GM18517 (cell line): ENCODE results near the gene DSG3.
A peak's percentile ranks its signal among the peaks of the same experiment; 100 is the strongest.

ENCODE experiments used
- ATAC-seq: cut with Tn5 transposase; IDR thresholded peaks from one replicate; pipeline ENCODE4 v1.9.1; 2021; ENCODE audit warnings: mild to moderate bottlenecking, moderate library complexity; ENCODE audit not compliant: unreplicated experiment

DSG3 gene, protein sequence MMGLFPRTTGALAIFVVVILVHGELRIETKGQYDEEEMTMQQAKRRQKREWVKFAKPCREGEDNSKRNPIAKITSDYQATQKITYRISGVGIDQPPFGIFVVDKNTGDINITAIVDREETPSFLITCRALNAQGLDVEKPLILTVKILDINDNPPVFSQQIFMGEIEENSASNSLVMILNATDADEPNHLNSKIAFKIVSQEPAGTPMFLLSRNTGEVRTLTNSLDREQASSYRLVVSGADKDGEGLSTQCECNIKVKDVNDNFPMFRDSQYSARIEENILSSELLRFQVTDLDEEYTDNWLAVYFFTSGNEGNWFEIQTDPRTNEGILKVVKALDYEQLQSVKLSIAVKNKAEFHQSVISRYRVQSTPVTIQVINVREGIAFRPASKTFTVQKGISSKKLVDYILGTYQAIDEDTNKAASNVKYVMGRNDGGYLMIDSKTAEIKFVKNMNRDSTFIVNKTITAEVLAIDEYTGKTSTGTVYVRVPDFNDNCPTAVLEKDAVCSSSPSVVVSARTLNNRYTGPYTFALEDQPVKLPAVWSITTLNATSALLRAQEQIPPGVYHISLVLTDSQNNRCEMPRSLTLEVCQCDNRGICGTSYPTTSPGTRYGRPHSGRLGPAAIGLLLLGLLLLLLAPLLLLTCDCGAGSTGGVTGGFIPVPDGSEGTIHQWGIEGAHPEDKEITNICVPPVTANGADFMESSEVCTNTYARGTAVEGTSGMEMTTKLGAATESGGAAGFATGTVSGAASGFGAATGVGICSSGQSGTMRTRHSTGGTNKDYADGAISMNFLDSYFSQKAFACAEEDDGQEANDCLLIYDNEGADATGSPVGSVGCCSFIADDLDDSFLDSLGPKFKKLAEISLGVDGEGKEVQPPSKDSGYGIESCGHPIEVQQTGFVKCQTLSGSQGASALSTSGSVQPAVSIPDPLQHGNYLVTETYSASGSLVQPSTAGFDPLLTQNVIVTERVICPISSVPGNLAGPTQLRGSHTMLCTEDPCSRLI

DNA sequence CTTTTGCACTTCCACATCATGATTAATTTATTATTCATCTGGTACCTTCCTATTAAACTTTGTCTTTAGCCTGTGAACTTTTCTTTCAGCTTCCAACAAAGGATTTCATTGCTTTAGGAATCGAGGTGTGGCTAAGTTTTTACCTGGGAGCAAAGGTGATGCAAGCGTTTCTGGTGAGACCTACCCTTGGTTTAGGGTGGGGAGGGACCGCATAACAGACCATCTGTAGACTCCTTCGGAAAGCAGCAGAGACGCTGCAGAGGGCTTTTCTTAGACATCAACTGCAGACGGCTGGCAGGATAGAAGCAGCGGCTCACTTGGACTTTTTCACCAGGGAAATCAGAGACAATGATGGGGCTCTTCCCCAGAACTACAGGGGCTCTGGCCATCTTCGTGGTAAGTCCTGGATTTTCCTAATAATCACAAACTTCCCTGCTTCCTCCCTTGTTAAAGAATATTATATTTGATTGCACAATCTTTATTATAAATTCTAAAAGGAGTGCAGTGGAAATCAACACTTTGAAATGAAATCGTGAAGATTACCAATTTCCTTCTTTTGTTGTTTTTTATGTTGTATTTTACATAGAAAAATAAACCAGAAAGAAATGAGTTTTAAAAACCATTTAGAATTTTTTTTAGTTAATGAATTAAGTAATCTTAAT is at the start of gene DSG3:
Gene DSG3, plus strand, starts transcription at position 212 of the 662 bp plus-strand sequence. Its CDS starts 137 bp downstream, at position 349.
- no peak for ATAC-seq

DNA sequence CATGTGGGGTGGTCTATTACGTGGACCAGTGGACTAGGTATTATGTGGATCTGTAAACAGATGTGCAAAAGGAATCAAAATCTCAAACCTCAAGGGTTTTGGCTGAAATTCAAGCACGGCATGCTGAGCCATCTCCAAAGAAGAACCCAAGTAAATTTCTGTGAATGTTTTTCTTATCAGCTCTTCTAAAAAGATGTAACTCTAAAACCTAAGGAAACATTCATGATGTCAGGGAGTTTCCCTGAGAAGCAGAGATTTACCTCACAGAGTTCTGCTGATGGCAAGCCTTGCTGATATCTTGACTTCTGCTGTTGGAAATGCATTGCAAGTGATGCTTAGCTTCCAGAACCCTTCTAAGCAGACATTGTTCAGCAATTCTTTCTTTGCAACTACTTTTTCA is 49.4 kb upstream of the DSG3 start:
- no peak for ATAC-seq

DNA sequence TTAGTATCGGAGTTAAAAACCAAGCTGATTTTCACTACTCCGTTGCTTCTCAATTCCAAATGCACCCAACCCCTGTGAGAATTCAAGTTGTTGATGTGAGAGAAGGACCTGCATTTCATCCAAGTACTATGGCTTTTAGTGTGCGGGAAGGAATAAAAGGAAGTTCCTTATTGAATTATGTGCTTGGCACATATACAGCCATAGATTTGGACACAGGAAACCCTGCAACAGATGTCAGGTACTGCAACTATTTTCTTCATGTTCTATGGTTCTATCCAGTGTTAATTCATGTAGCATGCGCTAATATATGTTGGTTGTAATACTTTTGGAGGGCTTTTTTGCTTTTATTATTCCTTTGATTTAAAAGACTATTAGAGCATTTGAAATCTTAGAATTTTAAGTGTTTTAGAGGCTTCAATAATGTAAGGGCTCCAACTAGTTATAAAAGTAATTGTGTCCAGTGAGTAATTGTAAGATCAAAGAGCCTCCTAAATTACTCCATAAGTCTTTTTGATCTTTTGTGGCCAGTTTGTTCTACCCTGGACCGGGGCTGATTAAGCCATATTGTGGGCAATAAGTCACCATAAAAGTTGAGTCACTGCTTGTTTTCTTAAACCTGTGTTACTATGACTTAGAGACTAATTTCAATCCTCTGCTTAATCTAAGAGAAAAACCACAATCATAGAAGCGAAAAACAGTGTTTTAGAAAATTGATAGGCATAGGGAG is 48.1 kb upstream of the DSG3 start:
- ATAC-seq = no peak

DNA sequence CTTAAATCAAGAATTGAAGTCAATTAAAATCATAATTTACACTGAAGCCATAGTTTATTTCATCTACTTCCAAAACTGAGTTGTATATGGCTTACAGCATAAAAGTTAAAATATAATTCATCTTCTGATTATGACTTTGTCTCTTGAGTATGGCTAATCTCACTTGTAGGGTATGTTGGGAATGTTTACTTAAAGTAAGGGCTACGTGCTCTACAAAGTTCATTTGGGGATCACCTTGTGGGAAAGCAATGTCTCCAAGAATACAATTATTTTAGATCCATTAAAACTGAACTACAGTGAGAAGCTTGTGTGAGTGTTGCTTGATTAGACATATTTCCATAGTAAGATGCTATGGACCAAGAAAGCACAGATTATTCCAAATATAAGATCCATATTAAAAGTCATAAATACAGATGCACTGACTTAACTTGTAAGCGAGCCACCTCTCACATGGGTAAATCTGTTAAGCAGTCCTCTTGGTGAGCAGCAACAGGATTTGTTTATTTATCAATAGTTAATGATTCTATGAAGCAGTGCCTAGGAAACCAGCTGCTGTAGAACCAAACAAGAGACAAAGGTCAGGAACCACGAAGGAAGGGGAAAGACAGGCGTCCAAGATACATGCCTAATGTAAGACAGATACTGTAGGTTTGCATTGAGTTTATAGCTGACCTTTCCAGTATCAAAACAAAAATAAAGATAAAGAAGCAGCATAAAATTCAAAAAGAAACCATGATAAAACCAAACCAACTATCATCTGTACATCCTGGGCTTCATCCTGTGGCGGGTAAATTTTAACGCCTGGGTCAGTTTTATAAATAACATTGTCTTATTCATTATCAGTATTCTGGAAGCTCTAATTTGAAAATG is 46.1 kb upstream of the DSG3 start:
- no peak for ATAC-seq

DNA sequence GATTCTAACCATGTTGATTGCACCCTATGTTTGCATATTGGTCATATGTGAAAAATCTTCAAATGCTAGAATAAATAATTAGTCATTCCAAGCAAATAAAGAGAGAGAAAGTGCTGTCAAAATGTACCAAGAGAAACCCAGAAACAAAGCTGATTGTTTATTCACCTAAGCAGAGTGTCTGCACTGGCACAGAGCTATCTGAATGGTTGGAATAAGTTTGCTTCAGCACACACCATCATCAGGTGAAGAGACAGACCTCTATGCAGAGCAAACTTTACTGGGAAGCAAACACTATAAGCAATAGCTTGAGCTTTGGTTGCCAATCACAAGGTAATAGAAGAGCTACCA is 45.5 kb upstream of the DSG3 start:
- ATAC-seq = no peak

DNA sequence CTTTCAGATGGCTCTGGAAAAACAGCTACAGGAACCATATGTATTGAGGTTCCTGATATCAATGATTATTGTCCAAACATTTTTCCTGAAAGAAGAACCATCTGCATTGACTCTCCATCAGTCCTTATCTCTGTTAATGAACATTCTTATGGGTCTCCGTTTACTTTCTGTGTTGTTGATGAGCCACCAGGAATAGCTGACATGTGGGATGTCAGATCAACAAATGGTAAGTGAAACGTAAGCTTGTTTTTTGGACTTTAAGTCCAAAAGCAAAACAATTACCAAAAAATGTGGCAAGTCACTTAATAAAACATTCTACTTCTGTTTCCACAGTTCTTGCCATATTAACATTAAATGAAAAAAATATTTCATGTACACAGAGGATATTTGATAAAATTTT is 44.1 kb upstream of the DSG3 start:
- no peak for ATAC-seq

DNA sequence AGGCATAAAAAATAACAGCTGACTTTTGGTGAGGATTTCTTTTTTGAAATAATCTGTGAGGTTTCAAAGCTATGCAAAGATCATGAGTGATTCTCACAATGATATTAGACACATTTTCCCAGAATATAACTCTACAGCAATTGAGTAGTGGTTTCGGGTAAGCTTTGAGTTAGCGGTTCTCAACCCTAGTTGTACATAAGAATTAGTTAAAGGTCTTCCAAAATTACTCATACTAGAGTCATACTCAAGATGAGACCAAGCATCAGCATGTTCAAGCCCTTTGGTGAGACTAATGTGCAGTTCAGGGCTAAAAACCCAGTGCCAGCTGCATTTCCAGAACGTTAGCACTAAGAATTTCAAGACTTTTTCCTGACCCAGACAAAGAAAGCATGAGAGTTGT is 39.9 kb upstream of the DSG3 start:
- ATAC-seq = no peak

DNA sequence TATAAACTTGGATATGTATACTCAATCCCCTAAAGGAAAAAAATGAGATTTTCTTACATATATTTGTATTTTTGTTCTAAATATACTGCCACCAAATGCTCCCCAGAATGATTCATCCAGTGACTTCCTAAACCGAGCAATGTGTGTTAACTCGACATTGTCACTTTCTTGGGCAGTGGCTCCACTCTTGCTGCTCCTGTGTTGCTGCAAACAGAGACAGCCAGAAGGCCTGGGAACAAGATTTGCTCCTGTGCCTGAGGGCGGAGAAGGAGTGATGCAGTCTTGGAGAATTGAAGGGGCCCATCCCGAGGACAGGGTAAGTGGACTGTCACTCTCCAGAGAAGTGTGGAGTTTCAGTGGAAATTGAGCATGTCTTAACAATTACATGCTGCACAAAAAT is 38.3 kb upstream of the DSG3 start:
- no peak for ATAC-seq

DNA sequence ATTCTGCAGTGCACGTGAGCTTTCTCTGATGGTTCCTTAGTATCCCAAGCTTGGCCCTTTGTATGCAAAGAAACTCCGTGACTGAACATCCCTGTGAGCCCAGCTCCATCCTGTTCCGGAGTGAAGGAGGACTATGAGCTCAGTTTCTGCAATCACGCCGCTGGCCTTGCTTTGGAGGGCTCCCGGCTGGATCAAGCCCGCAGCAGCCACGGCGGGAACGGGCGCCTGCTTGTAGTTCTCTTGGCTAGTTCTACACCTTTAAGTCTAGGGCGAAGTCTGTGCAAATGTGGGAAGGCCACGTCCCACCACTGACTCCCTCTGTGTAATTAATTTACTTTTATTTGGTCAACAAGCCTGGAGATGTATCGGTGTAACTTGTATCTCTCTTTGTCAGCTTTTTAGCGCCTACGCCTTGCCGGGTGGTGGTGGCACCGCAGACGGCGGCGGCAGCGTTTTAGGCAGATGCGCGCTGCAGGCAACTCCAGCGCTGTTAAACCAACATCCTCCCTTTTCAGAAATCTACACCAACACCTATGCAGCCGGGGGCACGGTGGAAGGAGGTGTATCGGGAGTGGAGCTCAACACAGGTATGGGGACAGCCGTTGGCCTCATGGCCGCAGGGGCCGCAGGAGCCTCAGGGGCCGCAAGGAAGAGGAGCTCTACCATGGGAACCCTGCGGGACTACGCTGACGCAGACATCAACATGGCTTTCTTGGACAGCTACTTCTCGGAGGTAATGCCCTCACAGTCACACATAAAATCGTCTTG is 36.6 kb upstream of the DSG3 start:
- no peak for ATAC-seq

DNA sequence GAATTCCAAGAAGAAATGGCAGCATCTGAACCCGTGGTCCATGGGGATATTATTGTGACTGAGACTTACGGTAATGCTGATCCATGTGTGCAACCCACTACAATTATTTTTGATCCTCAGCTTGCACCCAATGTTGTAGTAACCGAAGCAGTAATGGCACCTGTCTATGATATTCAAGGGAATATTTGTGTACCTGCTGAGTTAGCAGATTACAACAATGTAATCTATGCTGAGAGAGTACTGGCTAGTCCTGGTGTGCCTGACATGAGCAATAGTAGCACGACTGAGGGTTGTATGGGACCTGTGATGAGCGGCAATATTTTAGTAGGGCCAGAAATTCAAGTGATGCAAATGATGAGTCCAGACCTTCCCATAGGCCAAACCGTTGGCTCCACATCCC is 34.4 kb upstream of the DSG3 start:
- ATAC-seq = no peak

DNA sequence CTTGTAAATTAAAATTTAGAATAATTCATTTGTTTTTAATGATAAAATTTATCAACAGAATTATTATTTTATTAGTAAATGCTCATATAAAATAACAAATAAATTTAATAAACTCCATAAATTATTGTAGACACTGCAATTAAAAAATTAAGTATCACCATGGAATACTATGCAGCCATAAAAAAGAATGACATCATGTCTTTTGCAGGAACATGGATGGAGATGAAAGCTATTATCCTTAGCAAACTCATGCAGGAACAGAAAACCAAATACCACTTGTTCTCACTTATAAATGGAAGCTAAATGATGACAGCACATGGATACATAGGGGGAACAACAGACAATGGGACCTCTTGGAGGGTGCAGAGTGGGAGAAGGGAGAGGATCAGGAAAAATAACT is 29.7 kb upstream of the DSG3 start:
- no peak for ATAC-seq

DNA sequence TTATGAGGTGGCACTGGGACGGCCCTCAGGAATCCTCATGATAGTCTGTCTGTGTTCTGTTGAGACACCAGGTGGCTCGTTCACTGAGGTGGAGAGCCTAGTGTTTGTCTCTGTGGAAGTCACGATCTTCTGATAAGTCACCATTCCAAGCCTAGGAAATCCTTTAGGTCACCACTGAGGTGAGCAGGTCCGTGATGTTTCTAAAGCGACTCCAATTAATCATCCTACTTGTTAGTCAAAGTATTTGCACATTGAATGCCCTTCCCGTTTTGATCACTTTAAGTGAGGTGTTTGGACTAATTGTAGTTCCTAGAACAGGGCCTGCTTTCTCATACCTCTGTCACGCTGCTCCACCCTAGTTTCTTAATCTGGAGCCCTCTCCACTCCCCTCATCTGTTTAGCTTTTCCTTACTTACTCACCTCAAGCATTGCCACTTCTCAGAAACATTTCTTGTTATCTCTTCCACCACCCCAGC is 28.0 kb upstream of the DSG3 start:
- ATAC-seq = no peak

DNA sequence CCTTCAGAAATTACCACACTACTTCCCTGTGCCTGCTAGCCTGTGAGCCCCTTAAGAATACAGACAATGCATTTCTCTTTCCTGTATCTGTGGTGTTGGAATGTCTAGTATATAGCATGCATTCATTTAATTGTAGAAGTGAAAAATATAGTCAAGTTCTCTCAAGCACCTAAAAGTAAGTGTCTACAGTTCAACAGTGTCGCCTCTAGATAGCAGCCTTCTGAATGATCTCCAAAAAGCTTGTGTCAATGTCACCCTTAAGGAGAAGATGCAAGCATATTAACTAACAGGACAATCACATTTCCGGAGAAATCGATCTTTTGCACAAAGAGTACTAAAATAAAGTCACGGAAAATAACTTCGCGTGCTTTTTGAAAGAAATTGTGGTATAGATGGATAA is 27.5 kb upstream of the DSG3 start:
- no peak for ATAC-seq

DNA sequence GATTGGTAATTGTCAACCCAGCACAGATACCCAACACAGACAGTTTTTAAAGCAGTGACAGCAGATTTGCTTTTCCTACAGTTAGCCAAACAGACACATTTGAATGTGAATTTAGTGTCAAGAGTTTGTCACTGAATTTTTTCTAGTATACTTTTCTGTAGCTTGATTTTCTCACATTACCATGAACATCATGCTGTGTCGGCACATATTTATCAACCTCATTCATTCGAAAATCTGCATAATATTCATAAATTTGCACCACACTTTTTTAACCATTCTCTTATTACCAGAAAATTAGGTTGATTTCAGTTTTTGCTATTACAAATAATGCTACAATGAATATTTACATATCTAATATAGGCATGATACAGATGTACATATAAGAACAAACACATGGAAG is 27.0 kb upstream of the DSG3 start:
- no peak for ATAC-seq

DNA sequence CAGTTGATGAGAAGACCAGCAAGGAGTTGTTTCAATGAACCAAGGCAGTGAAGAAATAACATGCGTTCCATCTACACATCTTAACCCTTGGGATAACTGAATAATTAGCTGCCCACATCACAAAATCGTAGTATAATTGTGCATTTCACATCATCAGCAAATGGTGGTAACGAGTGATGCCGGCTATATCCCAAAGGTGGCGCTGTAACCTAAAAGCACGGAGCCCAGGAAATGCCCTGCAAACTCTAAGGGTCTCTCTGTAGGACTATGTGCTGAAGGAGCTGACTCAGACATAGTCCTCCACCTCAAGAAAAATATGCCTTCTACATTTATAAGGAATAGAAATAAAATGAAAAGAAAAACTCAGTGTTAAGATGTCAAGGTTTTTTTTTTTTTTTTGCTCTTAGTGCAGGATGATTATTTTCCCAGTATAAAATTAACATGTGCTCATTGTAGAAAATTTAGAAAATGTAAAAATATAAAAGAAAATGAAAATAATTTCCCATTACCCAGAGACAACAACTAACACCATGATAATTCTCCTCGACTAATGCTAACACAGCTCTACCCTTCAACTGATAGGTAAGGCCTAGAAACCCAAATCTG is 23.1 kb upstream of the DSG3 start:
- peak; percentile 83 for ATAC-seq

DNA sequence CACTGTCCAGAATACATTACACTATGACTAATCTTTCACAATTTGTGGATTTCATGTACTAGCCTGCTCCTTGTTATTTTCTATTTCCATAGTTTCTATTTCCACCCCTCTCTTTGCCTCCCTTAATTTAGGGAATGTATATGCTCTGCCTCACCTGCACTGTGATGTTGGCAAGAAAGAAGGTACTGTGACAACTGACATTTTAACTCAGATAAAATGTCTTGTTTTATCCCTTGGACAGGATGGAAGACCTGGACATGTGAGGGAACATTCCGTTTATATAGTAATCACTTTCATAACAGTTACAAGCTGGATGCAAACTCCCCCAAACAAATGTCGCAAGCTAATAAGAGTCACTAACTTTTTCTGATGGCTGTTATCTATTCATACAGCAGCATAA is 21.5 kb upstream of the DSG3 start:
- ATAC-seq = no peak

DNA sequence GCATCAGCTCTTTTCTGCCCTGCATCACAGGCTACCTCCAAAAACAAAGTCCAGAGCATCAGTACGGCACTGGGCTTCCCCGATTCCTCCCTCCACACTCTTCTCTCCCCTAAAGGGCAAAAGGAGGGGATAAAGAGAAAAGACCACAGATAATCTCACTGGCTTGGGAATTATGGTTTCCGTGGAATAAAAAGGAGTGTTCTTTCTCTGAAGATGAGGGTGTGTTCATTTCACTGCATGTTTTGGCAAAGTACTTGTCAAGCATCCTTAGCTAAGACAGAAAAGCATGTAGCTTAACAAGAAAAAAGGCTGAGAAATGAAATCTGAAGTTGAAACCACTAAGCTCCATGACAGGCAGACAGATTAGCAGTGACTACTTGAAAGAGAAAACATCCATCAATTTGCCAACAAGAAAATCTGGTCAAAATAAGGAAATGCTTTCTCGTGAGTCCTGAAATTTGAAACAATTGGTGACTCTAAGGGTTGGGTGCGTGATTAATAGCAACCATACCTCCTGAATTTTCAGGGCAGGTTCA is 20.6 kb upstream of the DSG3 start:
- ATAC-seq = no peak

DNA sequence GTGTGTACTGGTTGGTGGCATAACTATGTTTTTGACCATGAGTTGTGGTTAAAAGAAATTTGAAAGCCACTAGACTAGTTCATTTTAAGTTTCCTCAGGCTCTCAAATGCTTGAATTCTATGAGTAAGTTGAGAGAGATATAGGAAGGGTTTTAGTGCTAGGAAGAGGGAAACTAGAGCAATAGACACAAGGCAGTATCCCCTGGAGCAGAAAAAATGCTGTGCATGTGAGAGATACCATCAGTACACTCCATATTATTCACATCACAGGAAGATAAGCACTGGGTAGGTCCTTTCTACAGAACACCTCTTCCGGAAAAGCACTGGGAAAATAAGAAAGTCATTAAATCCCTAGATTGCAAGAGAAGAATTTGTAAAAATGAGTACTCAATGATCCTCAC is 19.3 kb upstream of the DSG3 start:
- ATAC-seq = no peak
